ENCODE measurements around the gene LVRN.

DNA sequence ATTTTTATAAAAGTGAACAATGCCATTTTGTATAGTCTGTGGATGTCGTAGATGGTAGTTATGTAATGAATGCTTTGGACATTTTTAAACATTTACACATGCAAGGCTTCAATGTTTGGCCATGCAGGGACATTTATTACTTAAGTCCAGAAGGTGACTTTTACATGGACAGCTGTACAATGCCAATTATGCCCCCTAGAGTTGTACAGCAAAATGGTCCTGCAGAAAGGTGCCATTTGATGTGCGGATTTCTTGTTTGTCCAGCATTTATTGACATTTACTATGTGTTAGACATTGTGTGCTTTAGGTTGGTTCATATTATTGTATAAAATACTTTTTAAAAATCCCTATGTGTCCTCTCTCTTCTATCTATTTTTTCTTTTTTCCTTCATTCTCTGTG lies 100.1 kb downstream of the LVRN start:
- TF ChIP-seq EZH2 (IDR thresholded peaks at IDR 0.05; ENCODE audit: low read length, unreplicated experiment) (no peak), EZH2phosphoT487 (IDR thresholded peaks at IDR 0.05; ENCODE audit: borderline replicate concordance, low read length) (no peak)
- TF ChIP-seq, protein P1, sequence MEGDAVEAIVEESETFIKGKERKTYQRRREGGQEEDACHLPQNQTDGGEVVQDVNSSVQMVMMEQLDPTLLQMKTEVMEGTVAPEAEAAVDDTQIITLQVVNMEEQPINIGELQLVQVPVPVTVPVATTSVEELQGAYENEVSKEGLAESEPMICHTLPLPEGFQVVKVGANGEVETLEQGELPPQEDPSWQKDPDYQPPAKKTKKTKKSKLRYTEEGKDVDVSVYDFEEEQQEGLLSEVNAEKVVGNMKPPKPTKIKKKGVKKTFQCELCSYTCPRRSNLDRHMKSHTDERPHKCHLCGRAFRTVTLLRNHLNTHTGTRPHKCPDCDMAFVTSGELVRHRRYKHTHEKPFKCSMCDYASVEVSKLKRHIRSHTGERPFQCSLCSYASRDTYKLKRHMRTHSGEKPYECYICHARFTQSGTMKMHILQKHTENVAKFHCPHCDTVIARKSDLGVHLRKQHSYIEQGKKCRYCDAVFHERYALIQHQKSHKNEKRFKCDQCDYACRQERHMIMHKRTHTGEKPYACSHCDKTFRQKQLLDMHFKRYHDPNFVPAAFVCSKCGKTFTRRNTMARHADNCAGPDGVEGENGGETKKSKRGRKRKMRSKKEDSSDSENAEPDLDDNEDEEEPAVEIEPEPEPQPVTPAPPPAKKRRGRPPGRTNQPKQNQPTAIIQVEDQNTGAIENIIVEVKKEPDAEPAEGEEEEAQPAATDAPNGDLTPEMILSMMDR (conservative IDR thresholded peaks at IDR 0.05; ENCODE audit: low read depth, low read length) = peak; percentile 23; the same call in 1 of the 2 replicates
